MCF 10A (cell line): Measurements from ENCODE around the gene NR5A1. TPM values are rescaled to one million over a fixed set of nuclear protein-coding genes. Genes with fewer than 3 reads are reported as not detected.

Experiments used
- BruUV-seq: library from RNA; stranded (reverse); fragments of 400-500 nt; replicated peaks from 2 replicates; lab custom pipeline; 2021; lab: Mats Ljungman, UMichigan
- CTCF ChIA-PET: fragments of 300-600 bp; sonication (Branson Sonifier 250); formaldehyde crosslinking; extraction: SDS; loops from one replicate; lab custom pipeline; 2021; ENCODE audit warnings: antibody characterized with exemption, inconsistent platforms; lab: Yijun Ruan, JAX
- POLR2A ChIA-PET: fragments of 300-600, 350-650 bp; sonication (Branson Sonifier 250); formaldehyde crosslinking; extraction: SDS; loops from one replicate; lab custom pipeline; 2020; ENCODE audit warnings: antibody characterized with exemption, inconsistent platforms; lab: Yijun Ruan, JAX
- DNase-seq: peaks from one replicate; pipeline ENCODE4 v3.0.0-alpha.2; 2018; ENCODE audit not compliant: unreplicated experiment
- H3K27ac Mint-ChIP-seq: one replicate; pipeline ENCODE4 v1.8.0; 2022; ENCODE audit warnings: mild to moderate bottlenecking, low read depth, mixed read lengths; ENCODE audit not compliant: unreplicated experiment
- H3K27me3 Mint-ChIP-seq: one replicate; pipeline ENCODE4 v1.8.0; 2022; ENCODE audit warnings: mixed read lengths; ENCODE audit not compliant: insufficient read depth, unreplicated experiment
- H3K36me3 Mint-ChIP-seq: one replicate; pipeline ENCODE4 v1.8.0; 2022; ENCODE audit warnings: mild to moderate bottlenecking, moderate library complexity, mixed read lengths; ENCODE audit not compliant: insufficient read depth, unreplicated experiment
- H3K4me1 Mint-ChIP-seq: one replicate; pipeline ENCODE4 v1.8.0; 2022; ENCODE audit warnings: mixed read lengths; ENCODE audit not compliant: insufficient read depth, unreplicated experiment
- H3K4me3 Mint-ChIP-seq: one replicate; pipeline ENCODE4 v1.8.0; 2022; ENCODE audit warnings: mild to moderate bottlenecking, moderate library complexity, mixed read lengths; ENCODE audit not compliant: unreplicated experiment
- H3K9me3 Mint-ChIP-seq: one replicate; pipeline ENCODE4 v1.8.0; 2022; ENCODE audit warnings: mixed read lengths; ENCODE audit not compliant: unreplicated experiment
- intact Hi-C: fragments of 100-400 bp; cut with micrococcal nuclease; formaldehyde crosslinking; loops from 2 replicates; pipeline ENCODE4 v1.14.1; 2022
- total RNA-seq: library from RNA; stranded (reverse); gene quantifications from 2 replicates; pipeline ENCODE4 v1.2.3, GENCODE V29; 2022
- TF ChIP-seq, protein P1 (sequence below): fragments of 200-600 bp; IDR thresholded peaks from one replicate; pipeline ENCODE4 v1.8.0; 2022; ENCODE audit warnings: antibody characterized with exemption, mild to moderate bottlenecking; ENCODE audit not compliant: unreplicated experiment

Gene NR5A1
- total RNA-seq, 1 experiment from 2014 or later = not detected

GRCh38 chr9:124505006-124505900 is 1.9 kb downstream of the NR5A1 start:
- Mint-ChIP-seq H3K27ac (no peak overlapping the region), H3K27me3 (peaks cover 23% of the 10 kb centered on the region), H3K4me3 (no peak overlapping the region), H3K4me1 (peaks cover 6% of the 10 kb centered on the region), H3K36me3 (no peaks in the 10 kb centered on the region), H3K9me3 (no peaks in the 10 kb centered on the region)
- intact Hi-C loops = no loop called here
- ChIA-PET CTCF (interaction anchor here (0.6 kb wide), 1 partner anchor 88 kb away, joined by 3 read pairs; no protein-coding TSS in a partner anchor), POLR2A (no interaction called here)
- DNase-seq = no peak
- no TSS peak for BruUV-seq
- TF ChIP-seq, protein P1, sequence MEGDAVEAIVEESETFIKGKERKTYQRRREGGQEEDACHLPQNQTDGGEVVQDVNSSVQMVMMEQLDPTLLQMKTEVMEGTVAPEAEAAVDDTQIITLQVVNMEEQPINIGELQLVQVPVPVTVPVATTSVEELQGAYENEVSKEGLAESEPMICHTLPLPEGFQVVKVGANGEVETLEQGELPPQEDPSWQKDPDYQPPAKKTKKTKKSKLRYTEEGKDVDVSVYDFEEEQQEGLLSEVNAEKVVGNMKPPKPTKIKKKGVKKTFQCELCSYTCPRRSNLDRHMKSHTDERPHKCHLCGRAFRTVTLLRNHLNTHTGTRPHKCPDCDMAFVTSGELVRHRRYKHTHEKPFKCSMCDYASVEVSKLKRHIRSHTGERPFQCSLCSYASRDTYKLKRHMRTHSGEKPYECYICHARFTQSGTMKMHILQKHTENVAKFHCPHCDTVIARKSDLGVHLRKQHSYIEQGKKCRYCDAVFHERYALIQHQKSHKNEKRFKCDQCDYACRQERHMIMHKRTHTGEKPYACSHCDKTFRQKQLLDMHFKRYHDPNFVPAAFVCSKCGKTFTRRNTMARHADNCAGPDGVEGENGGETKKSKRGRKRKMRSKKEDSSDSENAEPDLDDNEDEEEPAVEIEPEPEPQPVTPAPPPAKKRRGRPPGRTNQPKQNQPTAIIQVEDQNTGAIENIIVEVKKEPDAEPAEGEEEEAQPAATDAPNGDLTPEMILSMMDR = no peak

DNA sequence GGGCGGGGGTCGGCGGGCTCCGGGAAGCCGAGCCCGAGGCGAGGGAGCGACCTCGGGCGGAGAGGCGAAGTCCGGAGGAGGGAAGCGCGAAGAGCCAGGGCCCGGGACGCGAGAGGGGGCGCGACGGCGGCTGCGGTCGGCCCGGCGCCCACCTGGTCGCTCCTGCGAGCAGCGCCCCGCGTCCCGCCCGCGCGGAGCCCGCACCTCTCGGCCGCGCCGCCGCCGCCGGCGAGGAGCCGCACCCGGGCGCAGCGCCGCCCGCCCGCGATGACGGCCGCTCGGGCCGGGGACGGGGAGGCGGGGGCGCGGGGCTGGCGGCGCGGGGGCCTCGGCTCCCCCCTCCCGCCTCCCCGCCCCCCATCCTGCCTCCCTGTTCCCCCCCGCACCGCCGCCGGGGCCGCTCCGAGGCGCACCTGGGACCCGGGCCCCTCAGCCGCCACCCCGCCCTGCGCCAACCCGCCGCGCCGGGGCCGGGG is 2.6 kb downstream of the NR5A1 start:
- H3K27ac Mint-ChIP-seq = no peak overlapping the region
- peaks cover 6% of the 10 kb centered on the region for H3K4me1 Mint-ChIP-seq
- ChIA-PET CTCF (no interaction called here), POLR2A (interaction anchor here (0.7 kb wide), 1 partner anchor 148 kb away, joined by 3 read pairs; no protein-coding TSS in a partner anchor)
- TF ChIP-seq, protein P1 = no peak
- H3K27me3 Mint-ChIP-seq = peaks cover 29% of the 10 kb centered on the region
- no TSS peak for BruUV-seq
- no peaks in the 10 kb centered on the region for H3K9me3 Mint-ChIP-seq
- intact Hi-C loops = no loop called here
- H3K36me3 Mint-ChIP-seq = no peaks in the 10 kb centered on the region
- H3K4me3 Mint-ChIP-seq = no peak overlapping the region
- DNase-seq = no peak

DNA sequence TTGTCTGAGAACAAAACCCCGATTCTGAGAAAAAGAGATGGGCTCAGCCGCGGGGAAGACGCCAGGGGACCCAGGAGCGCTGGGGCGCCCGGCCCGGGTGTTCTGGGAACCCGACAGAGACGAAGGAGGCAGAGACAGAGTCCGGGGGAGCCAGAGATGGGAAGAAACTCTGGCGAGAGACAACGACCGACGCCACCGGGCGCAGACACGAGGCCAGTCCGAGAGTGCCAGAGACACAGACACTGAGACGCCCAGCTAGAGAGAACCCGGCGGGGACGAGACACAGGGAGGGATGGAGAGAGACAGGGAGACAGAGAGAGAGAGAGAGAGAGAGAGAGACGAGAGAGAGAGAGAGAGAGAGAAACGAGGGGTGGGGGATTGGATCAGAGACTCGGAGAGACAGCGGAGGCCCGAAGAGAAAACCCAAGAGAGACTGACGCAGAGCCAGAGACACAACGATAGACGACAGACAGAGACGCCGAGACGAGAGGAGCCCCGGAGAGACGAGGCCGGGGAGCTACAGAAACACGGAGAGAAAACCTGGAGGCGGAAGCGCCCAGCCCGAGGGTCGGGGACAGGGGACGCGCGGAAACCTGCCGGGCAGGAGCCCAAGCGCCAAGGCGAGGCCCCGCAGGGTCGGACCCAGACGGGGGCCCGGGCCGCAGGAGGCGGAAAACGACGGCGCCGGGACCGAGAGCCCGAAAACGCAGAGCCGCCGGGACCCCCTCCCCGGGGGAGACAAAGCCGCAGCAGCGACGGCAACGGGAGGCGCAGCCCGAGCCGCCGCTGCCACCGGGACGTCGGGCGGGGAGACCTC is 3.3 kb downstream of the NR5A1 start:
- DNase-seq = no peak
- Mint-ChIP-seq H3K36me3 (no peaks in the 10 kb centered on the region), H3K9me3 (no peaks in the 10 kb centered on the region), H3K4me3 (peak overlapping the region; percentile 49), H3K27me3 (peaks cover 34% of the 10 kb centered on the region), H3K4me1 (peaks cover 6% of the 10 kb centered on the region), H3K27ac (no peak overlapping the region)
- BruUV-seq = no TSS peak
- POLR2A ChIA-PET = interaction anchor here (0.7 kb wide), 1 partner anchor 149 kb away, joined by 3 read pairs; no protein-coding TSS in a partner anchor
- intact Hi-C loops = no loop called here
- CTCF ChIA-PET = interaction anchor here (0.5 to 0.6 kb wide), 2 partner anchors 42 to 897 kb away, joined by 3 read pairs; no protein-coding TSS in a partner anchor
- TF ChIP-seq, protein P1 = no peak
